ENCODE measurements around the gene YIF1A.

DNA sequence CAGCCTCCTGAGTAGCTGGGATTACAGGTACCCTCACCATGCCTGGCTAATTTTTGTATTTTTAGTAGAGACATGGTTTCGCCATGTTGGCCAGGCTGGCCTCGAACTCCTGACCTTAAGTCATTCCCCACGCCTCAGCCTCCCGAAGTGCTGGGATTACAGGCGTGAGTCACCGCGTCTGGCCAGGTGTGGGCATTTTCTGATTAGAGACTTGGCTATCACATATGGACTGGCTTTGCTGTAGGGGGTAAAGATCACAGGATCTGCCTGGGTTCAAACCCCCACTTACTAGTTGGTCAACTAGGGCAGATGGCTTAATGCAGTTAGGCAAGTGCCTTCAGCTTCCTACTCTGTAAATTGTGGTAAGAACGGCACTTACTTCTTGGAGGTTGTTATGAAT lies 21.4 kb upstream of the YIF1A start:
- no peak for TF ChIP-seq EGR2 (tag by site-specific recombination; IDR thresholded peaks at IDR 0.05; ENCODE audit: low read depth)
- no peak for TF ChIP-seq ZNF274 (IDR thresholded peaks at IDR 0.05; ENCODE audit: low read length)
- TF ChIP-seq ZNF274 (tag by site-specific recombination; IDR thresholded peaks at IDR 0.05; ENCODE audit: borderline replicate concordance), result no peak
- TF ChIP-seq, protein P1, sequence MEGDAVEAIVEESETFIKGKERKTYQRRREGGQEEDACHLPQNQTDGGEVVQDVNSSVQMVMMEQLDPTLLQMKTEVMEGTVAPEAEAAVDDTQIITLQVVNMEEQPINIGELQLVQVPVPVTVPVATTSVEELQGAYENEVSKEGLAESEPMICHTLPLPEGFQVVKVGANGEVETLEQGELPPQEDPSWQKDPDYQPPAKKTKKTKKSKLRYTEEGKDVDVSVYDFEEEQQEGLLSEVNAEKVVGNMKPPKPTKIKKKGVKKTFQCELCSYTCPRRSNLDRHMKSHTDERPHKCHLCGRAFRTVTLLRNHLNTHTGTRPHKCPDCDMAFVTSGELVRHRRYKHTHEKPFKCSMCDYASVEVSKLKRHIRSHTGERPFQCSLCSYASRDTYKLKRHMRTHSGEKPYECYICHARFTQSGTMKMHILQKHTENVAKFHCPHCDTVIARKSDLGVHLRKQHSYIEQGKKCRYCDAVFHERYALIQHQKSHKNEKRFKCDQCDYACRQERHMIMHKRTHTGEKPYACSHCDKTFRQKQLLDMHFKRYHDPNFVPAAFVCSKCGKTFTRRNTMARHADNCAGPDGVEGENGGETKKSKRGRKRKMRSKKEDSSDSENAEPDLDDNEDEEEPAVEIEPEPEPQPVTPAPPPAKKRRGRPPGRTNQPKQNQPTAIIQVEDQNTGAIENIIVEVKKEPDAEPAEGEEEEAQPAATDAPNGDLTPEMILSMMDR (tag by site-specific recombination; IDR thresholded peaks at IDR 0.05), result no peak
- TF ChIP-seq ZNF292 (tag by site-specific recombination; IDR thresholded peaks at IDR 0.05; ENCODE audit: borderline replicate concordance, low read depth), result no peak
- TF ChIP-seq, protein P2, sequence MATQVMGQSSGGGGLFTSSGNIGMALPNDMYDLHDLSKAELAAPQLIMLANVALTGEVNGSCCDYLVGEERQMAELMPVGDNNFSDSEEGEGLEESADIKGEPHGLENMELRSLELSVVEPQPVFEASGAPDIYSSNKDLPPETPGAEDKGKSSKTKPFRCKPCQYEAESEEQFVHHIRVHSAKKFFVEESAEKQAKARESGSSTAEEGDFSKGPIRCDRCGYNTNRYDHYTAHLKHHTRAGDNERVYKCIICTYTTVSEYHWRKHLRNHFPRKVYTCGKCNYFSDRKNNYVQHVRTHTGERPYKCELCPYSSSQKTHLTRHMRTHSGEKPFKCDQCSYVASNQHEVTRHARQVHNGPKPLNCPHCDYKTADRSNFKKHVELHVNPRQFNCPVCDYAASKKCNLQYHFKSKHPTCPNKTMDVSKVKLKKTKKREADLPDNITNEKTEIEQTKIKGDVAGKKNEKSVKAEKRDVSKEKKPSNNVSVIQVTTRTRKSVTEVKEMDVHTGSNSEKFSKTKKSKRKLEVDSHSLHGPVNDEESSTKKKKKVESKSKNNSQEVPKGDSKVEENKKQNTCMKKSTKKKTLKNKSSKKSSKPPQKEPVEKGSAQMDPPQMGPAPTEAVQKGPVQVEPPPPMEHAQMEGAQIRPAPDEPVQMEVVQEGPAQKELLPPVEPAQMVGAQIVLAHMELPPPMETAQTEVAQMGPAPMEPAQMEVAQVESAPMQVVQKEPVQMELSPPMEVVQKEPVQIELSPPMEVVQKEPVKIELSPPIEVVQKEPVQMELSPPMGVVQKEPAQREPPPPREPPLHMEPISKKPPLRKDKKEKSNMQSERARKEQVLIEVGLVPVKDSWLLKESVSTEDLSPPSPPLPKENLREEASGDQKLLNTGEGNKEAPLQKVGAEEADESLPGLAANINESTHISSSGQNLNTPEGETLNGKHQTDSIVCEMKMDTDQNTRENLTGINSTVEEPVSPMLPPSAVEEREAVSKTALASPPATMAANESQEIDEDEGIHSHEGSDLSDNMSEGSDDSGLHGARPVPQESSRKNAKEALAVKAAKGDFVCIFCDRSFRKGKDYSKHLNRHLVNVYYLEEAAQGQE (tag by site-specific recombination; IDR thresholded peaks at IDR 0.05), result no peak
- TF ChIP-seq, protein P3, sequence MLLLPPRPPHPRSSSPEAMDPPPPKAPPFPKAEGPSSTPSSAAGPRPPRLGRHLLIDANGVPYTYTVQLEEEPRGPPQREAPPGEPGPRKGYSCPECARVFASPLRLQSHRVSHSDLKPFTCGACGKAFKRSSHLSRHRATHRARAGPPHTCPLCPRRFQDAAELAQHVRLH (tag by site-specific recombination; IDR thresholded peaks at IDR 0.05), result no peak
- no peak for TF ChIP-seq OSR2 (tag by site-specific recombination; IDR thresholded peaks at IDR 0.05)
- no peak for TF ChIP-seq SALL2 (tag by site-specific recombination; IDR thresholded peaks at IDR 0.05; ENCODE audit: borderline replicate concordance)
- TF ChIP-seq ZBTB7A (tag by site-specific recombination; IDR thresholded peaks at IDR 0.05; ENCODE audit: low read depth), result no peak
- no peak for TF ChIP-seq KLF16 (tag by site-specific recombination; IDR thresholded peaks at IDR 0.05)
- no peak for TF ChIP-seq TCF7L2 (IDR thresholded peaks at IDR 0.05; ENCODE audit: borderline replicate concordance, low read depth, low read length)
- TF ChIP-seq ZNF707 (tag by site-specific recombination; IDR thresholded peaks at IDR 0.05), result no peak
- TF ChIP-seq ZNF670 (tag by site-specific recombination; IDR thresholded peaks at IDR 0.05; ENCODE audit: low read depth), result no peak

Measured in HEK293 (cell line).